Measurements from ENCODE around the gene KCNAB1.

Gene KCNAB1

DNA sequence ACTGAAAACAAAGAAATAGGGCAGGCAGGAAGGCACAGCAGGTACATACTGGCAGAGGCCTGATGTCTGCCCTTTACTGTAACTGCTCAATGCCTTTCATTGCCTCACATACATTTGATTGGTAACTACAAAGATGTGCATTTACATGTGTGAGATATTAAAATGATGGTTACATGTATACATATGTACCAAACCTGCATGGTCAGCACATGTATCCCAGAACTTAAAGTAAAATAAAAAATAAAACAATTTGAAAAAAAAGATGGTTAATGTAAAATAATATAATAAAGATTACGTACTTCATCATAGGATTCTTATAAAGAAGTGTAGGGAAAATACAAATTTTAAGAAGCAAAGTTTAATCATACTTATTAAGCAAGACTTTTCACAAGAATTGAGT is 419.4 kb downstream of the KCNAB1 start:
- TF ChIP-seq, protein P1, sequence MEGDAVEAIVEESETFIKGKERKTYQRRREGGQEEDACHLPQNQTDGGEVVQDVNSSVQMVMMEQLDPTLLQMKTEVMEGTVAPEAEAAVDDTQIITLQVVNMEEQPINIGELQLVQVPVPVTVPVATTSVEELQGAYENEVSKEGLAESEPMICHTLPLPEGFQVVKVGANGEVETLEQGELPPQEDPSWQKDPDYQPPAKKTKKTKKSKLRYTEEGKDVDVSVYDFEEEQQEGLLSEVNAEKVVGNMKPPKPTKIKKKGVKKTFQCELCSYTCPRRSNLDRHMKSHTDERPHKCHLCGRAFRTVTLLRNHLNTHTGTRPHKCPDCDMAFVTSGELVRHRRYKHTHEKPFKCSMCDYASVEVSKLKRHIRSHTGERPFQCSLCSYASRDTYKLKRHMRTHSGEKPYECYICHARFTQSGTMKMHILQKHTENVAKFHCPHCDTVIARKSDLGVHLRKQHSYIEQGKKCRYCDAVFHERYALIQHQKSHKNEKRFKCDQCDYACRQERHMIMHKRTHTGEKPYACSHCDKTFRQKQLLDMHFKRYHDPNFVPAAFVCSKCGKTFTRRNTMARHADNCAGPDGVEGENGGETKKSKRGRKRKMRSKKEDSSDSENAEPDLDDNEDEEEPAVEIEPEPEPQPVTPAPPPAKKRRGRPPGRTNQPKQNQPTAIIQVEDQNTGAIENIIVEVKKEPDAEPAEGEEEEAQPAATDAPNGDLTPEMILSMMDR (IDR thresholded peaks at IDR 0.05): no peak

DNA sequence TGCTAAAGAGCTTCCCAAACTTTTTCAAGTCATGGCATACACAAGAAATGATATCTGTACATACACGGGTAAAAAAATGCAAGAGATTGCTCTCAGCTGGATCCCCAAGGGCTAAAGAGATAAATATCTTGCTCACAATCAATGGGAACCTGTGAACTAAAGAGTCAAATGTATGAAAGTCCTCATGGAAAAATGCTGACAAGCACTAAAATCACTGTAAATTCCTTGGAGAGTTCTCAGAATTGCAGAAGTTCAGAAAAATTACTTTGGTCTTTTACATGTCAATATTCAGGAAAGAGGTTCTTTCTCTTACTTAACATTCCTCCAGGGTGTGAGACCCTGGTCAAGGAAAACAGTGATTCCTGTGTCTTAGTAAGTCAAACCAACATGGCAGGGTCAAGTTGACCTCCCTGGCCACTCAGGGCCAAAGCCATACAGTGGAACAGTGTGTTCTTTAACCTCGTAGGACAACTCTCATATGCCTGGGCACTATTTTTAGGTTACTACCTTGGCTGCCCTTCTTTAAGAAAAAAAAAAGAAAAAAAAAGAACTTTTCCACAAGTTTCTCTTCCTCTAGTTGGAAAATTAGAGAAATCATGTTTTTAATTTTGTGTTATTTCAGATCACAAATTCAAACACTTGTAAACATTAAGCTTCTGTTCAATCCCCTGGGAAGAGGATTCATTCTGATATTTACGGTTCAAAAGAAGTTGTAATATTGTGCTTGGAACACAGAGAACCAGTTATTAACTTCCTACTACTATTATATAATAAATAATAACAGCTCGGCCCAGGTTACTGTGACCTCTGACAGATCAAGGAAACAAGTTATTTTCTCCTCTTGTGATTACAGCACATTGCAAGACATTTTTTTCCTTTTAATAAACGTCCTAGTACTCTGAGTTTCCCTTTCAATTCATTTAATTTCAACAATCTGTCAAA is 422.0 kb downstream of the KCNAB1 start:
- TF ChIP-seq, protein P1 (IDR thresholded peaks at IDR 0.05): no peak

DNA sequence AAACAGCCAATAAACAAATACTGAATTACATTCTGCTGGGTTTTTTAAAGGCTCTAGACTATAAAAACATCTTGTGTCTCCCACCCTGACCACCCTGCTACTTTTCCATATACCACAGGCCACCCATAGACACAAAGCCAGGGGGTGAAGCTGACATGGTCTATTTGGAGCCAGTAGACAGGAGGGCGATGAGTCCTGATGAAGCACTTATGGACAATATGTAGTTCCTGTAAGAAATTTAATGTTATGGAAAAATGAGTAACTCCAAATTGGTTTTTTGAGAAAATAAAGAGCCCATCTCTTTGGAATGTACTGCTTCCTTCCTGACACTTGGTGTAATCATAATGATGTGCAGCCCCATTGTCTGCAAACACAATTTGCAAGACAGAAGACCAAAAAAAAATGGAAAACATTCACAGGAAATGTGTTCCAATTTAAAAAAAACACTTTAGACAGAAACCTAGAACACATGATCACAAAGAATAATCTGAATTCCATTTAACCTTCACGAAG is 422.7 kb downstream of the KCNAB1 start:
- TF ChIP-seq, protein P1 (IDR thresholded peaks at IDR 0.05): no peak

DNA sequence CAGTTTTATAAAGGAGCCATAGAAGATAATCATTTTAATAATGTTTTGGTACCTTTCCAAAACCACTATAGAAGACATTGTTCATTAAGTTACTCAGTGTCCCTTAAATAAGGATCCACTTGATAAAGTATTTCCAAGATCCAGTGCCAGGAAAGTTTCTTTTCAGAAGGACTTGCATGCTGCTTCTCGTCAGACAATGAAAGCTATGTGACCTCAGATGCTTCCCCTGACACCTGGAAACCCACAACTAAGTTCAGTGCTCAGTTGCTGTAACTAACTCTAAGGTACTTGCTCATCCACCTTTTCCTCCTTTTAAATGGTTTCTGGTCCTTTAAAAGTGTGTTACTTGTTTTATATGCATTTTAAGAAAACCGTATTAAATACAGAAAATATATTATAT is 427.3 kb downstream of the KCNAB1 start:
- TF ChIP-seq, protein P1 (IDR thresholded peaks at IDR 0.05): no peak

- TF ChIP-seq, protein P1 (IDR thresholded peaks at IDR 0.05): no peak
Measured at GRCh38 chr3:156548041-156548687, 427.8 kb downstream of the KCNAB1 start.

DNA sequence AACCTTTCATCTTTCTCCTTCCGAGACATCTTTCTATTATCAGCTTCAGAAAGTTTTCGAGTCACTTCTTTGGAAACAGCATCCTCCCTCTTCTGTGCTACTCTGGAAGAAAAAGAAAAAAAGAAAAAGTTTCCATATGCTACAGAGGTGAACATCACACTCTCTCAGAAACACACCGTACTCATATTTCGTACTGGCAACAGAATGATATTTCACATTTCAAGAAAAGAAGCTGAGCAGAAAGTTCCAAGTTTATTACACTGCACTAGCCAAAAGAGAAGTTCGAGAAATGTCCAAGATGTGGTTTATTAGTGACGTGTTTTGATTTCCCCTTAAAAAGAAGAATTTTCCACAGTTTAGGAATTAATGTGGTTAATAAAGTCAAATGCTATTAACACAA is 428.5 kb downstream of the KCNAB1 start:
- TF ChIP-seq, protein P1 (IDR thresholded peaks at IDR 0.05): no peak

- TF ChIP-seq, protein P1 (IDR thresholded peaks at IDR 0.05): no peak
Measured at GRCh38 chr3:156551261-156551660, 430.9 kb downstream of the KCNAB1 start.
